ENCODE measurements around the gene LIN37. TPM values are rescaled to one million over a fixed set of nuclear protein-coding genes. Genes with fewer than 3 reads are reported as not detected.

The LIN37 gene
- total RNA-seq, 2 donors from 2014 or later, result 8.9 to 13.6 TPM

- Histone ChIP-seq H3K27ac (no peak overlapping the region), H3K4me3 (no peak overlapping the region), H3K27me3 (no peaks in the 10 kb centered on the region), H3K4me1 (peaks cover 0 to 18% of the 10 kb centered on the region in 2 donors), H3K36me3 (peaks cover 38% of the 10 kb centered on the region), H3K9me3 (no peaks in the 10 kb centered on the region)
- no peak for TF ChIP-seq CTCF (IDR thresholded peaks at IDR 0.05)
- no peak for DNase-seq (ENCODE audit: low spot score)
Observed at GRCh38 chr19:35738021-35738886, 10.1 kb upstream of the LIN37 start.

- no peak overlapping the region for H3K27ac ChIP-seq
Observed at GRCh38 chr19:35738887-35739229, 9.5 kb upstream of the LIN37 start.

GRCh38 chr19:35739275-35740107 lies 8.9 kb upstream of the LIN37 start:
- no peak for TF ChIP-seq CTCF (IDR thresholded peaks at IDR 0.05)
- Histone ChIP-seq H3K9me3 (no peaks in the 10 kb centered on the region), H3K36me3 (peaks cover 33% of the 10 kb centered on the region), H3K4me1 (peaks cover 0 to 26% of the 10 kb centered on the region in 2 donors), H3K27me3 (no peaks in the 10 kb centered on the region), H3K4me3 (peak overlapping the region; percentile 63 to 66), H3K27ac (peak overlapping the region in 1 of 2 donors; percentile 85)
- no peak for DNase-seq (ENCODE audit: low spot score)

More at GRCh38 chr19:35738887-35739229, 9.5 kb upstream of the LIN37 start:
- Histone ChIP-seq H3K4me3 (no peak overlapping the region), H3K36me3 (peaks cover 38% of the 10 kb centered on the region), H3K4me1 (peaks cover 0 to 19% of the 10 kb centered on the region in 2 donors), H3K9me3 (no peaks in the 10 kb centered on the region), H3K27me3 (no peaks in the 10 kb centered on the region)
- TF ChIP-seq CTCF (IDR thresholded peaks at IDR 0.05), result no peak
- DNase-seq (ENCODE audit: low spot score), result no peak

GRCh38 chr19:35740108-35740422 lies 8.3 kb upstream of the LIN37 start:
- H3K9me3 ChIP-seq, result no peaks in the 10 kb centered on the region
- TF ChIP-seq CTCF (IDR thresholded peaks at IDR 0.05), result no peak
- peaks cover 29% of the 10 kb centered on the region for H3K36me3 ChIP-seq
- peak overlapping the region; percentile 63 to 66 for H3K4me3 ChIP-seq
- peak overlapping the region; percentile 63 to 85 for H3K27ac ChIP-seq
- H3K27me3 ChIP-seq, result no peaks in the 10 kb centered on the region
- DNase-seq (ENCODE audit: low spot score), result no peak
- peaks cover 0 to 28% of the 10 kb centered on the region in 2 donors for H3K4me1 ChIP-seq

GRCh38 chr19:35740423-35741202 lies 7.8 kb upstream of the LIN37 start:
- Histone ChIP-seq H3K4me1 (peaks cover 0 to 28% of the 10 kb centered on the region in 2 donors), H3K36me3 (peaks cover 27% of the 10 kb centered on the region)

More at GRCh38 chr19:35740423-35741202, 7.8 kb upstream of the LIN37 start:
- H3K27me3 ChIP-seq, result no peaks in the 10 kb centered on the region
- no peaks in the 10 kb centered on the region for H3K9me3 ChIP-seq
- H3K27ac ChIP-seq, result peak overlapping the region; percentile 75 to 85
- H3K4me3 ChIP-seq, result peak overlapping the region; percentile 63 to 66
- peak in 1 of 2 donors; percentile 20 for TF ChIP-seq CTCF (IDR thresholded peaks at IDR 0.05)
- peak; percentile 98 for DNase-seq (ENCODE audit: low spot score)

Data from right atrium auricular region (tissue), 2 donors.